Vagina (tissue), 2 donors: Measurements from ENCODE around the gene SCD.

Source experiments
- CTCF ChIP-seq, 3 experiments: fragments of 450-650 bp in 2 of 3; fragments of 200-600 bp in 1 of 3; sonication (generic) in 1 of 3; IDR thresholded peaks; one replicate each; pipeline ENCODE4 v1.5.1; 2017 to 2019; ENCODE audit warnings: antibody characterized with exemption in 3 of 3, mild to moderate bottlenecking in 2 of 3, moderate library complexity in 2 of 3
- POLR2A ChIP-seq, 2 donors: fragments of 450-650 bp; IDR thresholded peaks; one replicate each; pipeline ENCODE4 v1.6.1; 2017; ENCODE audit warnings: antibody characterized with exemption in 2 of 2, mild to moderate bottlenecking in 2 of 2, moderate library complexity in 2 of 2
- POLR2AphosphoS5 ChIP-seq, 2 donors: sonication (generic); formaldehyde crosslinking; IDR thresholded peaks; one replicate each; pipeline ENCODE4 v1.9.0; 2017; ENCODE audit warnings: antibody characterized with exemption in 2 of 2, mild to moderate bottlenecking in 2 of 2, low read depth in 1 of 2; ENCODE audit not compliant: insufficient read depth in 1 of 2

- TF ChIP-seq CTCF (IDR thresholded peaks at IDR 0.05) (no peak), POLR2AphosphoS5 (IDR thresholded peaks at IDR 0.05; ENCODE audit: insufficient read depth in 1 of 2, low read depth in 1 of 2) (no peak), POLR2A (IDR thresholded peaks at IDR 0.05) (no peak)
These were observed 36.2 kb downstream of the SCD start for GRCh38 chr10:100383251-100383650.
